Endothelial cell of umbilical vein (primary cell): ENCODE data around the gene NAPB. TPM values are rescaled to one million over a fixed set of nuclear protein-coding genes. Genes with fewer than 3 reads are reported as not detected.

Experiments used
- BruUV-seq: library from RNA; stranded (reverse); fragments of 400-500 nt; replicated peaks from 2 replicates; lab custom pipeline; 2021; lab: Mats Ljungman, UMichigan
- CTCF ChIA-PET: fragments of 300-600, 350-600 bp; sonication (Branson Sonifier 250); formaldehyde crosslinking; loops from one replicate; lab custom pipeline; 2021; ENCODE audit warnings: antibody characterized with exemption, inconsistent platforms; lab: Charles Lee
- POLR2A ChIA-PET: fragments of 300-600, 350-600 bp; sonication (Branson Sonifier 250); formaldehyde crosslinking; loops from one replicate; lab custom pipeline; 2021; ENCODE audit warnings: antibody characterized with exemption, inconsistent platforms; lab: Charles Lee
- DNase-seq: peaks from one replicate; pipeline ENCODE4 v3.0.0-alpha.2; 2011; ENCODE audit warnings: low read depth, low spot score
- FAIRE-seq: peaks from 2 replicates; lab custom pipeline; 2011; peaks lifted over from hg19 to GRCh38; lab: Jason Lieb, UNC
- H2AFZ ChIP-seq: 2 replicates; pipeline ENCODE4 v1.6.0; 2012; ENCODE audit warnings: low read depth, low read length, control low read depth, inconsistent platforms
- H3K27ac ChIP-seq: 2 replicates; pipeline ENCODE4 v1.5.1; 2011; ENCODE audit warnings: low read depth, mild to moderate bottlenecking, control low read depth, low read length, moderate library complexity; ENCODE audit not compliant: insufficient read depth
- H3K27me3 ChIP-seq, 2 experiments: 2 replicates each; pipeline versions ENCODE4 v1.6.0 to v1.6.1; 2011; ENCODE audit warnings: low read length in 2 of 2, mixed read lengths in 1 of 2; ENCODE audit not compliant: control insufficient read depth in 2 of 2, insufficient read depth in 2 of 2
- H3K36me3 ChIP-seq, 2 experiments: 2 replicates in 1 of 2; 3 replicates in 1 of 2; pipeline ENCODE4 v1.5.1; 2011; ENCODE audit warnings: low read length in 2 of 2, mild to moderate bottlenecking in 1 of 2, moderate library complexity in 1 of 2; ENCODE audit not compliant: control insufficient read depth in 2 of 2, insufficient read depth in 2 of 2; ENCODE audit errors: extremely low read depth in 1 of 2
- H3K4me1 ChIP-seq: 3 replicates; pipeline ENCODE4 v1.5.1; 2011; ENCODE audit warnings: mild to moderate bottlenecking, low read length; ENCODE audit not compliant: control insufficient read depth, insufficient read depth; ENCODE audit errors: extremely low read depth
- H3K4me2 ChIP-seq: 2 replicates; pipeline ENCODE4 v1.6.1; 2011; ENCODE audit warnings: low read length, control low read depth, mixed read lengths; ENCODE audit not compliant: insufficient read depth
- H3K4me3 ChIP-seq, 3 experiments: fragments of 200-600 bp in 1 of 3; sonication (generic), shearing (Covaris generic) in 1 of 3; replicated peaks in 1 of 3; 2 replicates each; pipeline ENCODE4 v1.5.1; 2011 to 2016; ENCODE audit warnings: control low read depth in 3 of 3, low read length in 3 of 3, mild to moderate bottlenecking in 2 of 3, inconsistent platforms in 1 of 3, low read depth in 1 of 3, moderate library complexity in 1 of 3; ENCODE audit not compliant: insufficient read depth in 1 of 3
- H3K79me2 ChIP-seq: 2 replicates; pipeline ENCODE4 v1.6.0; 2012; ENCODE audit warnings: low read length, inconsistent platforms; ENCODE audit not compliant: control insufficient read depth, insufficient read depth
- H3K9ac ChIP-seq: replicated peaks from 2 replicates; pipeline ENCODE3; 2011; ENCODE audit warnings: low read length, control low read depth; ENCODE audit not compliant: insufficient read depth; ENCODE audit errors: extremely low read depth
- H3K9me1 ChIP-seq: replicated peaks from 3 replicates; pipeline ENCODE4 v1.6.0; 2011; ENCODE audit warnings: mild to moderate bottlenecking, low read length; ENCODE audit not compliant: control insufficient read depth, insufficient read depth; ENCODE audit errors: extremely low read depth
- H3K9me3 ChIP-seq: replicated peaks from 2 replicates; pipeline ENCODE4 v1.5.1; 2012; ENCODE audit warnings: low read length, inconsistent platforms; ENCODE audit not compliant: control insufficient read depth, insufficient read depth
- H4K20me1 ChIP-seq: replicated peaks from 2 replicates; pipeline ENCODE3; 2011; ENCODE audit warnings: mild to moderate bottlenecking, low read length; ENCODE audit not compliant: control insufficient read depth, insufficient read depth; ENCODE audit errors: extremely low read depth
- CTCF ChIP-seq, 2 donors: IDR thresholded peaks; 1 replicate in 1 of 2; 2 replicates in 1 of 2; pipeline ENCODE4 v1.5.1; 2011; ENCODE audit warnings: low read length in 2 of 2, mild to moderate bottlenecking in 2 of 2, moderate library complexity in 2 of 2, control low read depth in 1 of 2, inconsistent platforms in 1 of 2, low read depth in 1 of 2; ENCODE audit not compliant: insufficient read depth in 1 of 2; ENCODE audit errors: extremely low read depth in 1 of 2
- EZH2 ChIP-seq: IDR thresholded peaks from 2 replicates; pipeline ENCODE4 v1.6.1; 2012; ENCODE audit warnings: borderline replicate concordance, low read depth, mild to moderate bottlenecking, moderate library complexity, low read length, inconsistent platforms; ENCODE audit not compliant: severe bottlenecking
- FOS ChIP-seq: IDR thresholded peaks from 2 replicates; pipeline ENCODE4 v1.6.1; 2011; ENCODE audit warnings: mild to moderate bottlenecking, low read length, moderate library complexity, borderline replicate concordance; ENCODE audit not compliant: insufficient read depth
- GATA2 ChIP-seq: IDR thresholded peaks from 2 replicates; pipeline ENCODE4 v1.7.0; 2011; ENCODE audit warnings: low read depth, mild to moderate bottlenecking, moderate library complexity, mixed read lengths, low read length; ENCODE audit not compliant: insufficient read length, insufficient read depth
- JUN ChIP-seq: IDR thresholded peaks from 2 replicates; pipeline ENCODE4 v1.6.1; 2011; ENCODE audit warnings: borderline replicate concordance, low read depth; ENCODE audit not compliant: insufficient read length, insufficient read depth
- MAX ChIP-seq: IDR thresholded peaks from 2 replicates; pipeline ENCODE4 v1.6.1; 2011; ENCODE audit not compliant: insufficient read depth, insufficient read length
- MYC ChIP-seq: IDR thresholded peaks from one replicate; pipeline ENCODE4 v1.6.1; 2011; ENCODE audit warnings: mild to moderate bottlenecking, low read depth, low read length
- POLR2A ChIP-seq: IDR thresholded peaks from 2 replicates; pipeline ENCODE4 v1.6.1; 2012; ENCODE audit warnings: low read depth, mild to moderate bottlenecking, control low read depth, low read length
- POLR2AphosphoS5 ChIP-seq: IDR thresholded peaks from 2 replicates; pipeline ENCODE4 v1.6.1; 2012; ENCODE audit warnings: low read depth, mild to moderate bottlenecking, control low read depth, low read length, moderate library complexity; ENCODE audit not compliant: insufficient read depth
- dilution Hi-C: fragments of 300-500 bp; cut with MboI; formaldehyde crosslinking; loops from one replicate; pipeline ENCODE4 v1.15.0; 2019; ENCODE audit warnings: low sequenced_read_pairs; ENCODE audit not compliant: extremely low pct_ligation_motif_present
- intact Hi-C: fragments of 100-400 bp; cut with micrococcal nuclease; formaldehyde crosslinking; loops from one replicate; pipeline ENCODE4 v1.10.0; 2022
- polyA plus RNA-seq, 4 experiments: library from polyadenylated mRNA; depleted of rRNA in 3 of 4; stranded (reverse) in 3 of 4; unstranded in 1 of 4; fragments of >200 nt; gene quantifications; 2 replicates each; pipeline versions ENCODE4 v1.2.1 to v1.2.3, GENCODE V29; 2011 to 2012; ENCODE audit warnings: missing spikeins in 1 of 4
- total RNA-seq: library from RNA; stranded (reverse); gene quantifications from 2 replicates; pipeline ENCODE4 v1.2.3, GENCODE V29; 2021

Gene NAPB
- total and polyA plus RNA-seq, 2 donors (not counting 3 experiments of a cell fraction or from before 2014, with no cell fraction given): 4.7 to 10.1 TPM

- POLR2A ChIA-PET: interaction anchor here (0.6 kb wide), 1 partner anchor 559 kb away, joined by 4 read pairs; no protein-coding TSS in a partner anchor
- CTCF ChIA-PET: interaction anchor here (1.0 to 1.9 kb wide), 4 partner anchors 10 to 66 kb away, joined by 3 to 10 read pairs (median 5); no protein-coding TSS in a partner anchor
- BruUV-seq: no TSS peak
These were observed 5.7 kb downstream of the NAPB start for GRCh38 chr20:23415555-23415954.

More at GRCh38 chr20:23415555-23415954, 5.7 kb downstream of the NAPB start:
- Histone ChIP-seq H3K36me3 (no peaks in the 10 kb centered on the region), H3K9me3 (no peaks in the 10 kb centered on the region), H3K9me1 (no peaks in the 10 kb centered on the region), H2AFZ (no peak overlapping the region), H3K4me3 (no peak overlapping the region), H3K4me1 (peaks cover 8% of the 10 kb centered on the region), H3K27ac (no peak overlapping the region), H3K4me2 (no peak overlapping the region), H4K20me1 (no peaks in the 10 kb centered on the region), H3K9ac (no peak overlapping the region), H3K79me2 (peaks cover 85% of the 10 kb centered on the region), H3K27me3 (no peaks in the 10 kb centered on the region)
- DNase-seq: no peak
- no peak for FAIRE-seq
- dilution Hi-C loops: no loop called here
- TF ChIP-seq JUN (no peak), POLR2A (no peak), MAX (no peak), GATA2 (no peak), MYC (no peak), EZH2 (no peak), FOS (no peak), CTCF (IDR thresholded peaks at IDR 0.05; ENCODE audit: extremely low read depth in 1 of 2, insufficient read depth in 1 of 2, low read depth in 1 of 2, low read length in 2 of 2) (no peak), POLR2AphosphoS5 (no peak)
- intact Hi-C loops: no loop called here
